Occipital lobe (tissue), 2 donors: ENCODE results near the gene SFSWAP. TPM values are rescaled to one million over a fixed set of nuclear protein-coding genes. Genes with fewer than 3 reads are reported as not detected.

Source experiments
- DNase-seq: peaks from one replicate; lab custom pipeline; 2025; lab: John Stamatoyannopoulos, UW
- total RNA-seq: library from RNA; depleted of rRNA; stranded (reverse); fragments of >200 nt; gene quantifications from one replicate; pipeline ENCODE4 v1.2.3, GENCODE V29; 2014

SFSWAP gene
- total RNA-seq, 1 donor from 2014 or later = 26.4 TPM

DNA sequence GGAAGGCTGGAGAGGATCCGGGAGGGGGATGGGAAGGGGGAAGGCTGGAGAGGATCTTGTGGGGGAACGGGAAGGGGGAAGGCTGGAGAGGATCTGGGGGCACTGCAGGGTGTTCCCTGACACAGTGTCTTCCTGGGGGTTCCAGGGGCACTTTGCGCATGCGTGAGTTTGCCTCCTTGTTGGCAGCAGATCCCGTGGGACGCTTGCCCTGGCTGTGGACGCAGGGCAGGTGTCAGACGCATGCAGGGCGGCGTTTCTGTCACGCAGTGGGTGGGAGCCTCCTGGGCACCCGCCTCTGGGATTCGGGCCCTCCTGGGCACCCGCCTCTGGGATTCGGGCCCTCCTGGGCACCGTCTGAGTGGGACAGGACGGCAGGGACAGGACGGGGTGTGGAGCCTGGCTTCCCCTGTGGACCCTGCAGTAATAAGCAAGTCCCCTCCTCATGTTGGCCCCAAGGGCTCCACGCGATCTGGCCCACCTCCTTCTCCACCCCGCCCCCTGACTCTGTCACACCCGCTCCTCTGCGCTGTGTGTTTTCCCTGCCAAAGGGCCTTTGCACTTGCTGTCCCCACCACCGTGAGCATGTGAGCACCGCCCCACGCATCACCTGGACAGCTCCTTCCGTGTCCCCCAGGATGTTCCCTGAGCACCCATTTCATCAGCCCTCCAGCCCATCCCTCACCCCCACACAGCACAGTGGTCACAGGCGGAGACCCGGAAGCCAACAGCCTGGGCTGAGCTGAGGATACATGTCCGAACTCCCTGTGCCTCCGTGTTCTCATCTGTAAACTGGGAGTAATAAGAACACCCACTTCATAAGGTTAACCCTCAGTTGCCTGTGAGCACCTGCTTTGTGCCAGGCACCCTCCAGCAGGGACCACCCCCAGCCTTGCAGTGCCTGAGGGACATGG, 121.7 kb downstream of the SFSWAP start:
- DNase-seq = peak; percentile 33

DNA sequence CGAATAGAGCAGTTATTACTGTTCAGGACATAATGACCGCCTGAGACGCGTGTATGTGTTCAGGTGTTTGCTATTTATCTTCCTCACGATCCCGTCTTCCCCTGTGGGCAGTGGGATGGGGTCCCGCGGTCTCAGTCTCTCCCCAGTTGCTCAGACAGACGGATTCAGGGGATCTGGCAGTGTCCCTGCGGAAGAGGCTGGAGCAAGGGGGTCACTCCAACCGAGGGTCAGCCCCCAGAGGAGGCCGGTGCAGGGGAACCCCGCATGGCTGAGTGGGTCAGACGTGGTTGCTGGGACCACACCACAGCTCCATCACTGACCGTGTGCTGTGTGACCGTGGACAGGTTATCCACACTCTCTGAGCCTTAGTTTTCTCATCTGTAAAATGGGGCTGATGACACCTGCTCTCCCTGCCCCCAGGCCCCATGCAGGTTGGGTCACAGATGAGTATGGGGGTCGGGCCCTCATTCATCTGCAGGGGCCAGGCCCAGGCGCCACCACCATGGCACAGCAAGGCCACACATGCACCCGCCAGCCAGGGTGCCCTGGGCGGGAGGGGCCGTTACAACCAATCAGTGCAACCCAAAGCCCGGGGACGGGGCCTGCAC, 122.5 kb downstream of the SFSWAP start:
- DNase-seq = no peak

DNA sequence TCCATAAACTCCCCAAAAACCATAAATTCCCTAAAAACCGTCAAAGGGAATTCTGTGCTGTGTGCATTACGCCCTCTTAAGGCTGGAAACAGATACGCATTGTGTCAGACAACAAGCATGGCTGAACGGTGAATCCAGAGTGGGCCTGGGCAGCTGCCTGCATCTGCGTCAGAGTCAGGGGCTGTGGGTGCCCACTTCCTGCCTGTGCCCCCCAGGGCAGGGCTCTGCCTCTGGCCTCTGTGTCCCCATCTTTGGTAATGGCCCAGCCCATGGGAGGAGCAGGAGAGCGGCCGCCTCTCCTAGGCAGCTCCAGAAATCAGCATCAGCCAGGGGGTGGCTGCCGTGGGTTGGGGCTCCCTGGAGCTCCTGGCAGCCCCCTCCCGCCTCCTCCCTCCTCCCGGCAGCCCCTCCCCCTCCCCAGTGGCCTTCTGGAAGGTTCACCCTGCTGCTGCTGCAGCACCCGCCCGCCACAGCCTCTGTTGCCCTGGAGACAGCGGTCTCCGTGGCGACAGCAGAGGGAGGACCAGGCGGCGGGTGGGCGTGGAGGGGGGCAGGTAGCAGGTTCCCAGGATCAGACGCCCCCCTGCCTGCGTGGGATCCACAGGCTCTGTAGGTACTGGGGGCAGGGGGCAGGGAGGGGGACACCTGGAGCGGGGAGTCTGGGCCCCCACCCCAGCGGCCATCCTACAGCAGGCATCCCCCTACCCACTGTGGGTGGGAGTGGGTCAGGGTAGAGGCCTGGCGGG, 123.2 kb downstream of the SFSWAP start:
- peak; percentile 63 for DNase-seq

DNA sequence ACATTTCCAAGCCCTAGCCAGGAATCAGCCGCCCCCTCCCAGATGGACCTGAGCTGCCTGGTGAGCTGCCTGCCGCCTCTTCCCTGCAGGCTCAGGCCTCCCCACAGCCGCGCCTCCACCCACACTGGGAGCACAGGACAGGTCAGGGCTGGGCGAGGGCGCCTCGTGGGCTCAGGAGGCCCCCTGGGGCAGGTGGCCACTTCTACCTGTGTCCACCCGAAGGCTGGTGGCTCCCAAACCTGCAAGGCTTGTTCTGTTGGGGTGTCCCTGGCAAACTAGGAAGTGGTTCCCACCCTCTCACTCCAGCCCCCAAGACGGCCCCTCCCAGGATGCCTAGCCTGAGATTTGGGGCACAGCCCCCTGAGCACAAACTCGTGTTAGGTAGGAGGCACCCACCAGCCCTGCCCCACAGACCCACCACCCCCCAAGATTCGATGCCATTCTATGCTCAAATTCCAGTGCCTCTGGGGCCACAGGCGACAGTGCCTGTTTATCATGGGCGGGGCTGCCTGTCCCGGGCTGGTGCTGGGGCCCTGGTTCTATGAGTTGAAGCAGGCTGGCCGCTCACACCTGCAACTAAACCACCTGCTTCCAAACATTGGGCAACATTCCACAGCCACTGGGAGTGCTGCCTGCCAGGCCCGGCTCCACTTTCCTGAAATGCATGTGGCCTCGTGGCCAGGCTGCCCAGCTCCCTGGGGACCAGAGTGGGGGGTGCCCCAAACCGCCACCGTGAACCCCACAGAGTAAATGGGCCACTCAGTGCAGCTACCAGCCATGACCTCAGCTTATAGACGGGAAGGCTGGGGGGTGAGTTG, 124.1 kb downstream of the SFSWAP start:
- DNase-seq = no peak

DNA sequence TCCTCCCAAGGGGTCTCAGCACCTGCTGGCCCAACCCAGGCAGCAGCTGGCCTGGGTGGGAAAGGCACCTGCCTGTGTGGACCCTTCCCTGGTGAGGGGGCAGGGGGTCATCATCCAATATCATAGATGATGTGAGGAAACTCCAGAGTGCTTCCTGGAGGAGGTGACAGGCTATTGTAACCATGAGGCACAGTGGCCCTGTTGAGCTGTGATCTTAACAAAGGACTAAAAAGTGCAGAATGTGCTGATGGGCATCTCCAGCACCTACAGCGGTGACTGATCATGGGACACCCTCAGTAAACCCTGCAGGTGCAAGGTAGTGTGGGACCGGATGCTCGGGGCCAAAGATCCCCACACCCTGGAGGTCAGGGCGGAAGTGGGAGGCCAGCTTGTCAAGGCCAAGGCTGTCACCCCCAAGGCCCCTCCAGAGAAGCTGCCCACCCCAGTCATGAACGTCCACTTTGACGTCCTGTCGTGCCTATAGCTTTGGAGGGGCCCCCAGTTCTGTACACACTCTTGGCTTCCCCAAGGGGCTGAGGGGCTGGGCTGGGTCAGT, 124.8 kb downstream of the SFSWAP start:
- DNase-seq = no peak

DNA sequence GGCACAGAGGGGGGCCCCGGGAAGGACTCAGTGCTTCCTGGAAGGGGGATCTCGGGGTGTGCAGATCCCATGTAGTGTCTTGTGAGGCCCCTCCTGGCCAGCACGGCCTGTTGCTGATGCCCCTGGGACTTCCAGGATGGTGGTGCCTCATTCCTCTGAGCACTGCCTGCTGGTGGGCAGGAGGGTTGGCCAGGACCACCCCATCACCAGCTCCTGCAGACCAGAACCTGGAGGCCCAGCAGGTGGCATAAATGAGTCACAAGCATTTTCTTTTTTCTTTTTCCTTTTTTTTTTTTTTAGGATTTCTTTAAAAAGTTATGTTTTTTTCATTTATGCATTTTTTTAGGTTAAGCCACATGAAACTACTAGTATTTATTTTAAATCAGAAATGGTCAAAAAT, 125.3 kb downstream of the SFSWAP start:
- no peak for DNase-seq

DNA sequence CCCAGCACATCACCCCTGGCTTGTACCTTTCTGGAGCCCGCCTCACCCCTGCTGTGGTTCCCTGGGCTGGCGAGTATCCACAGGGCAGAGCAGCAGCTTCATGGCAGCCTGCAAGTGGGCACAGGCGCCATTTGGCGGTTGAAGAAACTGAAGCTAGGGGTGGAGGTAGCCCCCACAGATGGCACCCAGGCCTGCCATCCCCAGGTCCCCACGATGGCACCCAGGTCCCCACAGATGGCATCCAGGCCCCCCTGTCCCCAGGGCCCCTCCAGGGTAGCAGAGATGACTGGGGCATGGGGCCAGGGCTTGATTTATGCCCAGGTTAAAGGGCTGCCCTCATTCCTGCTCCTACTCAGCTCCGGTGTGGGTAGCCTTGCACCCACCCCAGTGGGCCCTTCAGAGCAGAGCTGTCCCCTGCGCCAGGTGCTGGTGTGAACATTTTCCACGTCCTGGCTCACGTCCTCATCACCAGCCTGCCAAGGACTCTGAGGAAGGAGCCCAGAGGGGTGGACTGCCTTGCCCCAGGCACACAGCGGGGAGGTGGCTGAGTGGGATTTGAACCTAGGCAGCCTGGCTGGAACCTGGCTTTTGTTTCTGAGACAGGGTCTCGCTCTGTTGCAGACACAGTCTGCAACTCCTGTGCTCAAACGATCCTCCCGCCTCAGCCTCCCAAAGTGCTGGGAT, 126.0 kb downstream of the SFSWAP start:
- no peak for DNase-seq

DNA sequence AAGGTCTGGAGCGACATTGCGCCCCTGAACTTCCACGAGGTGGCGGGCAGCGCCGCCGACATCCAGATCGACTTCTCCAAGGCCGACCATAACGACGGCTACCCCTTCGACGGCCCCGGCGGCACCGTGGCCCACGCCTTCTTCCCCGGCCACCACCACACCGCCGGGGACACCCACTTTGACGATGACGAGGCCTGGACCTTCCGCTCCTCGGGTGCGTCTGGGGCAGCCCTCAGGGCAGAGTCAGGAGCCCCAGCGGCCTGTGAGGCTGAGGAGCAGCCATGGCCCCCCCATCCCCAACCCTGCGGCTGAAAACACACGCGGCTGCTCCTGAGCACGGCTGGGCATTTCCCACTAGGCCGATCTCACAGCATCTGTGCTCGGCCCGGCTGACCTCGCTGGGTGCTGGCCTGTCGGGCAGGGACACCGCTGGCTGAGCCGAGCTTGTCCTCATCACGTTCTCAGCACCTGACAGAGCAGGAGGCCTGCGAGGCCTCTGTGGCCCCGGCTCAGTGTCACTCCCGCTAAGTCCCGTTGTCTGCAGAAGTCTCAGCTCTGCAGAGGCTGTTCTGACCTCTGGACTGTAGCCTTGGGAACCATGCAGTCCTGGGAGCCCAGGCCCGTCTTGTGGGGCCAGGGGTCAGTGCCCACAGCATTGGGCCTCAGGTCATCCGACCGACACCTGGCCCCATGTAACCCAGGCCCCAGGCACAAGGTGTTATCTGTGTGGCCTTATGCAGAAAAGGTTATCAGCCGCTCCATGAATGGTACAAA, 129.9 kb downstream of the SFSWAP start:
- no peak for DNase-seq

DNA sequence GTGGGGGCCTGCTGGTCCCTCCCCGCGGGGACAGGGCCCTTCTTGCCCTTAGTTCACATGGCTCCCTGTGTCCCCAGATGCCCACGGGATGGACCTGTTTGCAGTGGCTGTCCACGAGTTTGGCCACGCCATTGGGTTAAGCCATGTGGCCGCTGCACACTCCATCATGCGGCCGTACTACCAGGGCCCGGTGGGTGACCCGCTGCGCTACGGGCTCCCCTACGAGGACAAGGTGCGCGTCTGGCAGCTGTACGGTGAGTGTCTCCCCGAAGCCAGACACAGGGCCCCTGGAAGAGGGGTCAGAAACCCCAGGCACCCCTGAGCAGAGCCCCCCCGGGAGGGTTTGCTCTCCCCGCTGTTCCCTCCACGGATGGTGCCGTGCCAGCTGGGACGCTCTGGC, 130.7 kb downstream of the SFSWAP start:
- DNase-seq = no peak

DNA sequence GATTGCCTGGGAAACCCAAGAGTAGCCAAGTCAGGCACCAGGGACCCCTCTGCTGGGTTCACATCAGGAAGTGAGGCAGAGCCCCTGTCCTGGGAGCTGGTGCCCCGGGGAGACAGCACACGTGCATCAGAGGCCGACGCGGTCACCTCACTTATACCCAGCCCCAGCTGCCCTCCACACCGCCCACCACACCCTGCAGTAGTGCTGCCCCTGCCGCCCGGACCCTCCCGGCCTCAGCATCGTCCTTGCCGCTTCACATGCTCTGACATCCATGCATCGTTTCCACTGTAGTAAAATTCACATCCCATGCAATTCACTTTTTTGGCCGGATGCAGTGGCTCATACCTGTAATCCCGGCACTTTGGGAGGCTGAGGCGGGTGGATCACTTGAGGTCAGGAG, 131.3 kb downstream of the SFSWAP start:
- DNase-seq = no peak

DNA sequence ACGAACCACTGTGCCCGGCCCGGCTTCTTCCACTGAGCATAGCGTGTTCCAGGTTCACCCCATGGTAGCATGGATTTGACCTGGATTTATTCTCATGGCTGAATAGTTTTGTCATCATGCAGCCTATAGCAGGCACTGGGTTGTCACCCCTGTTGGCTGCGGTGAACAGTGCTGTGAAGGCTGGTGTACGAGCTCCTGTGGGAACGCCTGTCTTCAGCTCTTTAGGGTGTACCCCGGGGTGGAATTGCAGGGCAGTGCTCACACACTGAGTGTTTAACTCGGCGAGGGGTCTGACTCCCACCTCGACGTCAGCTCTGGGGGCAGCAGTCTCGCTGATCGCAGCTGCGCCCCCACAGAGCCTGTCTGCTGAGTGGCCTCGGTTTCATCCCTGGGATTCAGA, 132.6 kb downstream of the SFSWAP start:
- no peak for DNase-seq

DNA sequence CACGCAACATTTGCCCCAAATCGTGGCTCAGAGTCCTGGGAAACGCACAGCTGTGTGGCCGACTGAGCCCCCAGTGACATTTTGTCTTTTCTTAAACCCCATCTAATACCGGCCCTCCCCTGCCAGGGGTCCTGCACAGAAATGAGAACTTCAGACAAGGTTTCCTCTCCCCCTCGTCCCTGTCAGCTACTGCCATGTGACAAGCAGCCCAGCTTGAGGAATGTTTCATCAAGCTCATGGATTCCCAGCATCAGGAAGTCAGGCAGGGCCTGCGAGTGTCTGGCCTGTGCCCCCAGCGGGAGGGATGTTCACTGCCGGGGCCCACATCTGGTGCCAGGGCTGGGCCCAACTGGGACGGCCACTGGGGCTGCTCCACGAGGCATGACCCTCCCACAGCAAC, 133.2 kb downstream of the SFSWAP start:
- DNase-seq = no peak

DNA sequence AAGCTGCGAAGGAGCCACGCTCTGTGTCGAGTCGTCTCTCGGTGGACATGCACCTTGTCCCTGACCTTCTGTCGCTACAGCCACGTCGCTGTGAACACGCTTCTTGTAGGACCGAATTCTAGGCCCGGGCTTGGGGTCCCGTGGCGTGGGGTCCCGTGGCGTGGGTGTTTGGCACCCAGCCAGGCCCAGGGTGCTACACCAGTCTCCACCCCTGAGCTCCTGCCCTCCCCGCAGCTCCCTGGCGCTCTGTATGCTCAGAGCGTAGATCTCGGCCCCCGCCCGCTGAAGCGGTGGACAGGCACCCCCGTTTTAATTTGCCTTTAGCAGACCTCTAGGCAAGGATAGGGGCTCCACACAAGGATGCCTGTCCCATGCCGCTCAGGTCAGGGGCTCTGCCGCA, 133.8 kb downstream of the SFSWAP start:
- DNase-seq = no peak

DNA sequence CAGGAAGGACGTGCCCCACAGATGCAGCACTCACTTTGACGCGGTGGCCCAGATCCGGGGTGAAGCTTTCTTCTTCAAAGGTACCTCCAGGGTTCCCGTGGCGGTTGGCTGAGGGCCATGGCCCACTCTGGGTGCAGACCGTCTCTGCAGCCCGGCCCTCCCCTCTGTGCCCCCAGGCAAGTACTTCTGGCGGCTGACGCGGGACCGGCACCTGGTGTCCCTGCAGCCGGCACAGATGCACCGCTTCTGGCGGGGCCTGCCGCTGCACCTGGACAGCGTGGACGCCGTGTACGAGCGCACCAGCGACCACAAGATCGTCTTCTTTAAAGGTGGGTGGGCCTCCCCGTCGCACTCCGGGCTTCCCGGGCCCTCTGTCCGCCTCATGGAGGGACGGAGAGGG, 134.2 kb downstream of the SFSWAP start:
- no peak for DNase-seq

DNA sequence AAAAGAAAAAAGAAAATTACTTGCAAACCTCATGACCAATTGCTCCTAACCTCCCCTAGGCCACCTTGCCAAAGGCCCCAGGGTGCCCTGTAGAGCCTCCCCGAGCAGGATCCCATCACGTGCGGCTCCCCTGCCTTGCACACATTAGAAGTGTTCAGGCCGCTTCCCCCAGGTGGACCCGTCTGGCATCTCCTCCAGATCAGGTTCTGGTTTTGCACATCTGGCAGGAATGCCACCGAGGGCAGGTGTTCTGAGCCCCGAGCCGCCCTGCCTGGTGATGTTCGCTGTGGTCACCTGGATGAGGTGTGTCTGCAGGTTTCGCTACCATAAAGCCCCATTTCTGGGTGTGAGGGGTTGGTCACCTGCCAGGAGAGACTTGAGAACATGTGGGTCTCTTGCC, 136.6 kb downstream of the SFSWAP start:
- no peak for DNase-seq

DNA sequence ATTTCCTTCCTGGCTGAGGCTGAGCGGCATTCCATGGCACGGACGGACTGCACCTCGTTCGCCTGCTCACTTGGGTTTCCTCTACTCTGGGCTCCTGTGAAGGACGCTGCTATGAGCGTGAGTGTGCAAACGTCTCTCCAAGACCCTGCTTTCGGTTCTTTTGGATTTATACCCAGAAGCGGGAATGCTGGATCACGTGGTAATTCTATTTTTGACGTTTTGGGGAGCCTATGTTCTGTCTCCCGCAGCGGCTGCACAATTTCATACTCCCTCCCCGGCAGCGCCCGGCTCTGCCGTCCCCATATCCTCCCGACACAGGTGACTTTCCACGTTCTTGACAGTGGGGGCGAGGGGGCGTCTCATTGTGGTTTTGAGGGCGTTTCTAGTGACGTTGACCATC, 137.9 kb downstream of the SFSWAP start:
- DNase-seq = no peak
